SKM-1 treated with dmso at 0.1 percent for 144 hours (cell line): ENCODE data around the gene NRCAM.
A peak's percentile ranks its signal among the peaks of the same experiment; 100 is the strongest.

Experiments used
- DNase-seq: peaks from one replicate; lab custom pipeline; 2025; ENCODE audit not compliant: unreplicated experiment; lab: John Stamatoyannopoulos, UW

Gene NRCAM

GRCh38 chr7:108137040-108137439, 319.2 kb downstream of the NRCAM start:
- no peak for DNase-seq

- peak; percentile 81 for DNase-seq
Measured at GRCh38 chr7:108136191-108136688, 320.0 kb downstream of the NRCAM start.

- peak; percentile 96 for DNase-seq
Measured at GRCh38 chr7:108135446-108136190, 320.6 kb downstream of the NRCAM start.

- no peak for DNase-seq
Measured at GRCh38 chr7:108134486-108134885, 321.8 kb downstream of the NRCAM start.

GRCh38 chr7:108132551-108133265, 323.5 kb downstream of the NRCAM start:
- no peak for DNase-seq

GRCh38 chr7:108130261-108130660, 326.0 kb downstream of the NRCAM start, which contains the start of gene LAMB4:
LAMB4 (minus strand) TSS chr7:108130361; CDS start chr7:108123164, 7,197 bp downstream.
- no peak for DNase-seq

GRCh38 chr7:108129018-108129965, 326.9 kb downstream of the NRCAM start:
- DNase-seq = no peak

GRCh38 chr7:108128514-108128913, 327.7 kb downstream of the NRCAM start:
- no peak for DNase-seq

GRCh38 chr7:108127461-108127860, 328.8 kb downstream of the NRCAM start:
- DNase-seq = no peak

- no peak for DNase-seq
Measured at GRCh38 chr7:108124820-108125219, 331.4 kb downstream of the NRCAM start.

- DNase-seq = no peak
Measured at GRCh38 chr7:108122181-108122580, 334.1 kb downstream of the NRCAM start.

- DNase-seq = no peak
Measured at GRCh38 chr7:108120933-108121332, 335.3 kb downstream of the NRCAM start.

- no peak for DNase-seq
Measured at GRCh38 chr7:108120196-108120595, 336.0 kb downstream of the NRCAM start.

GRCh38 chr7:108118959-108119358, 337.3 kb downstream of the NRCAM start:
- no peak for DNase-seq

GRCh38 chr7:108114117-108114841, 342.0 kb downstream of the NRCAM start:
- DNase-seq = no peak

GRCh38 chr7:108112683-108113082, 343.6 kb downstream of the NRCAM start:
- no peak for DNase-seq

GRCh38 chr7:108109221-108109908, 346.9 kb downstream of the NRCAM start:
- peak; percentile 31 for DNase-seq

- no peak for DNase-seq
Measured at GRCh38 chr7:108108131-108108530, 348.1 kb downstream of the NRCAM start.

GRCh38 chr7:108104324-108104723, 351.9 kb downstream of the NRCAM start:
- no peak for DNase-seq
